K562 (cell line): ENCODE measurements around the gene TMEM141. TPM values are rescaled to one million over a fixed set of nuclear protein-coding genes. Genes with fewer than 3 reads are reported as not detected.
A peak's percentile ranks its signal among the peaks of the same experiment; 100 is the strongest.

Experiments used
- CHD7 ChIP-seq: fragments of 200-600 bp; sonication (generic); IDR thresholded peaks from one replicate; pipeline ENCODE4 v1.6.1; 2012; ENCODE audit warnings: mild to moderate bottlenecking, low read depth, low read length, inconsistent platforms
- CTCFL ChIP-seq: IDR thresholded peaks from 2 replicates; pipeline ENCODE4 v1.6.1; 2011; ENCODE audit warnings: borderline replicate concordance, low read depth, mild to moderate bottlenecking, moderate library complexity, low read length; ENCODE audit not compliant: insufficient read depth, poor library complexity, severe bottlenecking
- E4F1 ChIP-seq: fragments of 250-450 bp; sonication (Bioruptor Pico); IDR thresholded peaks from 2 replicates; pipeline ENCODE4 v1.5.0; 2021; ENCODE audit warnings: mild to moderate bottlenecking, borderline replicate concordance
- FOXP1 ChIP-seq: sonication (generic); formaldehyde crosslinking; IDR thresholded peaks from 2 replicates; pipeline ENCODE4 v1.8.0; 2022; ENCODE audit warnings: mild to moderate bottlenecking, missing genetic modification reagents
- MBD1 ChIP-seq: fragments of 250-450 bp; sonication (Bioruptor Pico); IDR thresholded peaks from 2 replicates; pipeline ENCODE4 v1.8.0; 2022; ENCODE audit warnings: inconsistent platforms
- MED1 ChIP-seq: sonication (generic); formaldehyde crosslinking; IDR thresholded peaks from 2 replicates; pipeline ENCODE4 v1.8.1; 2023; ENCODE audit warnings: missing genetic modification reagents, borderline replicate concordance
- MEF2D ChIP-seq: conservative IDR thresholded peaks from 2 replicates; pipeline ENCODE4 v1.6.1; 2016; ENCODE audit warnings: low read depth, missing genetic modification characterization, missing compliant biosample characterization
- ZNF766 ChIP-seq: fragments of 200-800 bp; sonication (Bioruptor generic); conservative IDR thresholded peaks from 2 replicates; pipeline ENCODE4 v1.6.1; 2016; ENCODE audit warnings: missing genetic modification characterization, missing compliant biosample characterization
- polyA plus RNA-seq, 8 experiments: library from polyadenylated mRNA; depleted of rRNA in 4 of 8; stranded (reverse) in 5 of 8; unstranded in 3 of 8; fragments of >200 nt; fragmentation: Nextera tagmentation in 2 of 8; fragmentation: Illumina TruSeq in 1 of 8; extraction: Ambion mirVana in 2 of 8; extraction: Trizol in 1 of 8; gene quantifications; 2 replicates each; pipeline versions ENCODE4 v1.2.1 to v1.2.3, GENCODE V29; 2011 to 2014; ENCODE audit warnings: inconsistent platforms in 1 of 8, missing spikeins in 1 of 8
- total RNA-seq, 7 experiments: library from RNA; depleted of rRNA in 6 of 7; stranded (reverse); fragments of >200 nt in 6 of 7; fragmentation: Illumina TruSeq in 2 of 7; extraction: Trizol in 2 of 7; gene quantifications; 2 replicates each; pipeline versions ENCODE4 v1.2.1 to v1.2.3, GENCODE V29; 2011 to 2021; ENCODE audit warnings: low replicate concordance in 1 of 7

Gene TMEM141
- total and polyA plus RNA-seq, 9 of the 15 experiments (the other 6 are each of a cell fraction or from before 2014, with no cell fraction given): 21.5 to 123 (median 74.8) TPM

- TF ChIP-seq E4F1 (CRISPR knock-in tag) (no peak), CHD7 (no peak), FOXP1 (CRISPR knock-in tag) (no peak), MBD1 (CRISPR knock-in tag) (no peak), MEF2D (no peak), CTCFL (peak; percentile 82), MED1 (CRISPR knock-in tag) (no peak), ZNF766 (CRISPR knock-in tag) (no peak)
Measured at GRCh38 chr9:136791516-136792276, 552 bp downstream of the TMEM141 start (continued).
